ENCODE results near the gene FASTK.
"Not testable (repeated sequence)": the region's sequence is repeated elsewhere in the genome, so short reads cannot be mapped to it uniquely, and the experiment has no call there.

Gene FASTK

GRCh38 chr7:151046603-151047573, 33.7 kb downstream of the FASTK start:
- no peak for DNase-seq (ENCODE audit: low spot score)

- no peak for DNase-seq (ENCODE audit: low spot score)
Measured at GRCh38 chr7:151045967-151046366, 34.6 kb downstream of the FASTK start.

GRCh38 chr7:151045262-151045661, 35.3 kb downstream of the FASTK start:
- DNase-seq (ENCODE audit: low spot score): no peak

- DNase-seq (ENCODE audit: low spot score): no peak
Measured at GRCh38 chr7:151043959-151044358, 36.6 kb downstream of the FASTK start.

DNA sequence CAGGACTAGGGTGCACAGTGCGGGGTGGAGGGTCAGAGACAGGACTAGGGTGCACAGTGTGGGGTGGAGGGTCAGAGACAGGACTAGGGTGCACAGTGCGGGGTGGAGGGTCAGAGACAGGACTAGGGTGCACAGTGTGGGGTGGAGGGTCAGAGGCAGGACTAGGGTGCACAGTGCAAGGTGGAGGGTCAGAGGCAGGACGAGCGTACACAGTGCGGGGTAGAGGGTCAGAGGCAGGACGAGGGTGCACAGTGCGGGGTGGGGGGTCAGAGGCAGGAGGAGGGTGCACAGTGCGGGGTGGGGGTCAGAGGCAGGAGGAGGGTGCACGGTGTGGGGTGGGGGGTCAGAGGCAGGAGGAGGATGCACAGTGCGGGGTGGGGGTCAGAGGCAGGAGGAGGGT, 37.2 kb downstream of the FASTK start:
- not testable (repeated sequence) for DNase-seq (ENCODE audit: low spot score)

DNA sequence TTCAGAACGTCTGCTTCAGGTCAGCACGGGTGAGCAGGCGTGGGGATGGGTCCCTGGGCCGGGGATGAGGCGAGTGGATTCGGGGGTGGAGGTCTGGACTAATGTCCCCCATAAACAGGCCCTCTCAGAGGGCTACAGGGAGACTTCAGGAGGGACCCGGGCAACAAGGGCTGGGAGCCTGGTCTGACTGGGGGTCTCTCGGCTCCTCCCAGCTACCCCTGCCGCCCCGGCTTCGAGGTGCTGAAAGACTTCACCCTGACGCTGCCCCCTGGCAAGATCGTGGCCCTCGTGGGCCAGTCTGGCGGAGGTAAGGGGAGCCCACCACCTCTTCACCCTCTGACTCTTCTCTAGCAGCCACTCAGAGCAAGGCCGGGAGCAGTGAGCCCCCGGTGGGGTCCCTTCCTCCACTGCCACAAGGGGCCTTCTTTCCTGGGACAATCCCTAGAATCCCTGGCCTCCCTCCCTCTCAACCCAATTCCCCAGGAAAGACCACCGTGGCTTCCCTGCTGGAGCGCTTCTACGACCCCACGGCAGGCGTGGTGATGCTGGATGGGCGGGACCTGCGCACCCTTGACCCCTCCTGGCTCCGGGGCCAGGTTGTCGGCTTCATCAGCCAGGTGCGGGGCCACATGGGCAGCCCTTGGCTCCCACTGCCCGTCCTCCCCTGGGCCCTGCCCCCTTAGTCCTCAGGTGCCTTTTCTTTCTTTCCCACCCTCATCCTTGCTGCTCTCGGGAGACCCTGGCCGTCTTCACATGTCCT, 39.8 kb downstream of the FASTK start:
- no peak for DNase-seq (ENCODE audit: low spot score)

GRCh38 chr7:151039850-151040548, 40.6 kb downstream of the FASTK start:
- DNase-seq (ENCODE audit: low spot score): no peak

DNA sequence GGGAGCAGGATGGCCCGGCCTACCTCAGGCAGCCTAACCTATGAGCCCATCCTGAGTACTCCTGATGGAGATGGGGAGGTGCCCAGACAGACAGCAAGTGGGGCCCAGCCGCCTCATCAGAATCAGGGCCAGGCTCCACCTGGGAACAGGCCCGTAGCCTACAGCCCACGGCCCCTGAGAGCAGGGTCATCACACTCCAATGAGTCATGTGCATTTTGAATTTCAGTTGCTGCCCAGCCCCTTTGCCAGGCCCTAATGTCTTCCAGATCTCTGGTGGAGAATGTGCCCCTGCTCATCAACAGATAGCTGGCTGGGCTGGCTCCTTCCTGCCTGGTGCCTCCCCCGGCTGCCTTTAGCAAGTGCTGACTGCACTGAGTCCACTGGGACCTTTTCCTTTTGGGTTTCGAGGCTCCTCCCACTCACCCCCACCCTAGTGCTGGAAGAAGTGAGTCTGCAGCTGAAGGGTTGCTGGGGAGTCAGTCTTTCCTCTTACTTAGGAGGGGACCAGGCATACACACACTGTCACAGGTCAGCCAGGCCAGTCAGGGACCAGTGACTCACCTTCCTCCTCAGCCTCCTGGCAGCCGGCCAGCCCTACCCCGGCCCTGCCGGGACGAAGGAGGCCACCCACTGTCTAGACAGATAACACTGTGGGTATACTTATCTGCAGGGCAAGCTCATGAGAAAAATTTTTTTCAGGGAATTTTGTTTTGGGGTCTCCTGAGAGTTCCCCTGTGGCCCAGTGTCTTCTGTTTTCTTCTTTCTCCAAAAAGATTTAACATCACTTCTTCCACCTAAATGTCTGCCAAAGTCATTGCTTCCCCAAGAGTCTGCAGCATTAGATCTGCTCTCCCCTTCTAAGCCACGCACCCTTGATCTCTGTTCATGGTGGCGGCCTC, 41.4 kb downstream of the FASTK start:
- DNase-seq (ENCODE audit: low spot score): peak; percentile 78

- no peak for DNase-seq (ENCODE audit: low spot score)
Measured at GRCh38 chr7:151035902-151036301, 44.7 kb downstream of the FASTK start.

- DNase-seq (ENCODE audit: low spot score): no peak
Measured at GRCh38 chr7:151035026-151035717, 45.4 kb downstream of the FASTK start.

DNA sequence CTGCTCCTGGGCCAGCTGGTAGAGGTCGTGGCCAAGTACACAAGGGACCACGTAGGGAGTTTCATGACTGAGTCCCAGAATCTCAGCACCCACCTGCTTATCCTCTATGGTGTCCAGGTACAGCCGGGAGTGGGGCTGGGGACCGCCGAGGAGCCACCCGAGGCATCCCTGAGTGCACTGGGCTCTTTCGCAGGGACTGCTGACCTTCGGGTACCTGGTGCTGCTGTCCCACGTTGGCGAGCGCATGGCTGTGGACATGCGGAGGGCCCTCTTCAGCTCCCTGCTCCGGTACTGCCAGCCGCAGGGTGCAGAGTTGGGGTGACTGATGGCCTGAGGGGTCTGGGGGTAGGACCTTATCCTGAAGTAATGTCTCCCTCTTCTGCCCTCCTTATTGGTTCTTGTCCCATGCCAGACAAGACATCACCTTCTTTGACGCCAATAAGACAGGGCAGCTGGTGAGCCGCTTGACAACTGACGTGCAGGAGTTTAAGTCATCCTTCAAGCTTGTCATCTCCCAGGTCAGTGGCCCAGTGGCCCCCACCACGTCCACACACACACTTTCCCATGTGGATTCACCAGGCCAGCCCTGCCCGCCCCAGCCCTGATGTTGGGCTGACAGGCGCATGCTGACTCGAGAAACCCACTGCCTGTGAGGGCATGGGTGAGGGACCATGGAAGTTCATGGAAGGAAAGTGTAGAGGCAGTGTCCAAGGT, 46.1 kb downstream of the FASTK start:
- DNase-seq (ENCODE audit: low spot score): no peak

GRCh38 chr7:151033864-151034249, 46.8 kb downstream of the FASTK start:
- no peak for DNase-seq (ENCODE audit: low spot score)

DNA sequence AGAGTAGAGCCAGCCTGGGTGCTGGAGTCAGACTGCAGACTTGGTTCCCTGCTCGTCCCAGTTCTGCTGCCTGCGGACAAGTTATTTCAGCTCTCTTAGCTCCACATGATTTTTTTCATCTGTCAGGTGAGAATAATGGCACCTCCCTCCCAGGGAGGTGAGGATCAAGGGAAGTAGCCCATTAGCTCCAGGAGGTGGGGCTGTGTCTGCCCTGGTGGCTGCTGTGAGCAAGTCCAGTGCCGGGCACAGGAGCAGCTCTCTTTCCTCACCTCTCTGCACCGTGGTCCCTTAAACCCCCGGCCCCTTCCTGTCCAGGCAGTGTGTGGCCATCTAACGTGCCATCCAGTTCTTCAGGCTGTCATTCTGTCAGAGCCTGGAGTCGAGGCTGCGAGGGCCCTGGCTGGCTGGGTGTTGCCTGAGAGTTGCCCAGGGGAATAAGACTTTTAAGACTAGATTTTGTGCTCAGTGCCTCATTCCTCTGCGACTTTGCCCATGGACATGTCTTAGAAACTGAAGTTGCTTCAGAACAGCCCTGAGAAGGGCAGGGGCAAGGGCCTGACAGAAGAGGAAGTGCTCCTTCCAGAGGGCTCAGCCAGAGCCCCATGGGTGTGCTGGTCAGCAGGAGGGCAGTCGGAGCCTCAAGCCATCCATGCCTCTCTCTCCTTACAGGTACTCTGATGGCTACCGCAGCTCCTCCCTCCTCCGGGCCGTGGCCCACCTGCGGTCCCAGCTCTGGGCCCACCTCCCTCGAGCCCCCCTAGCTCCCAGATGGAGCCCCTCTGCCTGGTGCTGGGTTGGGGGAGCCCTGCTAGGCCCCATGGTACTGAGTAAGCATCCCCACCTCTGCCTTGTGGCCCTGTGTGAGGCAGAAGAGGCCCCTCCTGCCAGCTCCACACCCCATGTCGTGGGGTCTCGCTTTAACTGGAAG, 47.4 kb downstream of the FASTK start:
- DNase-seq (ENCODE audit: low spot score): no peak

GRCh38 chr7:151031011-151031410, 49.6 kb downstream of the FASTK start:
- no peak for DNase-seq (ENCODE audit: low spot score)

DNA sequence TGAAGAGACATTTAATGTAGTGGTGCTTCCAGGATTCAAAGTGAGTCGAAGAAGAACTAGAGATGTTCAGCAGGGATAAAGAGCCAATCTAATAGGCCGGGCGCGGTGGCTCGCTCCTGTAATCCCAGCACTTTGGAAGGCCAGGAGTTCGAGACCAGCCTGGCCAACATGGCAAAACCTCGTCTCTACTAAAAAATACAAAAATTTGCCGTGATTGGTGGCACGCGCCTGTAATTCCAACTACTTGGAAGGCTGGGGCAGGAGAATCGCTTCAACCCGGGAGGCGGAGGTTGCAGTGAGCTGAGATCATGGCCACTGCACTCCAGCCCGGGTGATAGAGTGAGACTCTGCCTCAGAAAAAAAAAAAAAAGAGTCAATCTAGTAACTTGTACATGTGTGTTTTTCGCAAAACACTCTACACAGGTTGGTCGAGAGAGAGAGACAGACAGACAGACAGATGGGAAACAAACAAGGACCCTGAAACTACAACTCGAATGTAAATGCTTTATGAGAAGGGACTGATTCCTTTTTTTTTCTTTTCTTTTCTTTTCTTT, 51.6 kb downstream of the FASTK start:
- no peak for DNase-seq (ENCODE audit: low spot score)

DNA sequence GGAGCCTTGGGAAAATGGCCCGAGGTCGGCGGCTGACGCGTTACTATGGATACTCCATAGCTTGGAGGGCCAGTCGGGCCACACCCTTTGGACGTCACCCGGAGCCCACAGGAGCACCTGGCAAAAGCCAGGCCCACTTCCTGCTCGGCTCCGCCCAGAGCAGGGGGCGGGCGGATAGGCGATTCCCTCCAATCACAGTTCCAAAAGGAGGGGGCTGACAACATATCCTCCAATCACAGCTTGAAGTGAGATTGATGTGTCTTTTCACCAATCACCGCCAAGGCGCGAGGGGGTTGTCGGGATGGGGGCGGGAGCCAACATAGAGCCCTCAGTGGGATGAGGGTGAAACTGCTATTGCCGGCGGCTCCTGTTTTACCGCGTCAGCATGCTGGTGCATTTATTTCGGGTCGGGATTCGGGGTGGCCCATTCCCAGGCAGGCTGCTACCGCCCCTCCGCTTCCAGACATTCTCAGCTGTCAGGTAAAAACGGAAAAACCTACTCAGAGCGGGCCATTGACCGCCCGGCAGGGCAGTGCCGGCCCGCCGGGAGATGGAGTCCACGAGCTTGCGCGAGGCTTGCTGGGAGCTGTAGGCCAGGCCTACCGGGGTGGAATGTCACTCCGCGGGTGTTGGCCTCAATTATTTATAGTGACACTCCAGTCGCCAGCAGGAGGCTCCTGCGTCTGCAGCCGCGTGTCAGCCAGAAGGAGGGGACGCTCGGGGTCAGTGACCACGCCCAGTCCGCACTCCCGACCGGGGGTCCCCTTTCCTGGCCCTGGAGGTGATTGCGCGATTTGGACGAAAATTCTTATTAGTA, 52.3 kb downstream of the FASTK start, which contains the start of gene ABCB8:
Gene ABCB8 (plus strand): TSS at position 320 of the 817 bp plus-strand sequence. CDS start 66 bp downstream, at position 386.
- peak; percentile 100 for DNase-seq (ENCODE audit: low spot score)

DNA sequence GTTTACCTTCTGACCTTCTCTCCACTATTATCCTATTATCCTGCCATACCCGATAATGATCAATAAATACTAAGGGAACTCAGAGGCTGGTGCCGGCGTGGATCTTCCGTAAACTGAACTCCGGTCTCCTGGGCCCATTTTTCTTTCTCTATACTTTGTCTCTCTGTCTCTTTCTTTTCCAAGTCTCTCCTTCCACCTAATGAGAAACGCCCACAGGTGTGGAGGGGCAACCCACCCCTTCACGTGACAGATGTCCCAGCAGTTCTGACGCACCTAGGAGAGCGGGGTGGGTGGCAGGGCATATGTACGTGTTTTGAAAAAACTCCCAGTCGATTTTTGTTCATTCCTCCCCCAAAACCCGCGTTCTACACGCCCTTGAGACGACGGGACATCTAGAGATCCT, 52.9 kb downstream of the FASTK start:
- DNase-seq (ENCODE audit: low spot score): not testable (repeated sequence)

All from LoVo (cell line).